Body of pancreas (tissue), 4 donors: ENCODE results near the gene WDR44. TPM values are rescaled to one million over a fixed set of nuclear protein-coding genes. Genes with fewer than 3 reads are reported as not detected.

Experiments used
- ATAC-seq: fragments of 150-250 bp; one replicate; pipeline ENCODE4 v1.9.1; 2016
- DNase-seq, 4 donors: peaks; one replicate each; pipeline ENCODE4 v3.0.0-alpha.2; 2019
- H3K27ac ChIP-seq, 4 donors: fragments of 200-600 bp; sonication (generic); 1 replicate in 3 of 4; 2 replicates in 1 of 4; pipeline versions ENCODE4 v1.5.1 to v1.6.1; 2016 to 2019; ENCODE audit warnings: mild to moderate bottlenecking in 1 of 4, mixed read lengths in 1 of 4, moderate library complexity in 1 of 4
- H3K27me3 ChIP-seq, 2 donors: fragments of 200-600 bp; sonication (generic); one replicate each; pipeline ENCODE4 v1.6.0; 2016; ENCODE audit warnings: mild to moderate bottlenecking in 1 of 2
- H3K36me3 ChIP-seq, 2 donors: fragments of 200-600 bp; sonication (generic); replicated peaks in 1 of 2; 2 replicates each; pipeline ENCODE4 v1.5.1; 2016; ENCODE audit warnings: low read depth in 2 of 2; ENCODE audit not compliant: insufficient read depth in 1 of 2
- H3K4me1 ChIP-seq: fragments of 200-600 bp; sonication (generic); one replicate; pipeline ENCODE4 v1.6.0; 2016
- H3K4me3 ChIP-seq, 2 donors: fragments of 200-600 bp; sonication (generic); 1 replicate in 1 of 2; 2 replicates in 1 of 2; pipeline ENCODE4 v1.5.1; 2016 to 2019
- H3K9me3 ChIP-seq, 3 donors: fragments of 200-600 bp; sonication (generic); 1 replicate in 2 of 3; 2 replicates in 1 of 3; pipeline ENCODE4 v1.5.1; 2016
- POLR2A ChIP-seq, 3 donors: fragments of 450-650 bp; IDR thresholded peaks; one replicate each; pipeline ENCODE4 v1.6.1; 2016; ENCODE audit warnings: antibody characterized with exemption in 3 of 3, mild to moderate bottlenecking in 2 of 3
- WGBS, 2 donors: methylation state at CpG; one replicate each; pipeline ENCODE4 v1.1.5; 2017; 5-methylcytosine and 5-hydroxymethylcytosine counted together
- intact Hi-C: fragments of 100-400 bp; cut with DNase I; formaldehyde crosslinking; loops from one replicate; pipeline ENCODE4 v1.15.1; 2023
- microRNA counts, 2 donors: library from miRNA; unstranded; fragments of <30 nt; microRNA quantifications; one replicate each; lab custom pipeline; 2017
- microRNA-seq, 2 donors: library from miRNA; unstranded; fragments of <30 nt; microRNA quantifications; one replicate each; pipeline ENCODE4, GENCODE V29; 2016; ENCODE audit warnings: borderline number of aligned reads in 2 of 2, borderline replicate concordance in 2 of 2
- small RNA-seq: library from RNA; depleted of rRNA; stranded (forward); fragments of <200 nt; gene quantifications from one replicate; pipeline ENCODE3, GENCODE V24; 2016
- total RNA-seq, 2 donors: library from RNA; depleted of rRNA; stranded (reverse); fragments of >200 nt; gene quantifications; one replicate each; pipeline ENCODE4 v1.1.0, GENCODE V29; 2016
- TF ChIP-seq, protein P1 (sequence below), 7 experiments: fragments of 450-650 bp in 4 of 7; fragments of 200-600 bp in 3 of 7; sonication (generic) in 3 of 7; IDR thresholded peaks; one replicate each; pipeline ENCODE4 v1.5.1; 2016 to 2019; ENCODE audit warnings: antibody characterized with exemption in 7 of 7

Gene WDR44
- total RNA-seq, 2 donors from 2014 or later: 9.9 to 10.1 TPM

DNA sequence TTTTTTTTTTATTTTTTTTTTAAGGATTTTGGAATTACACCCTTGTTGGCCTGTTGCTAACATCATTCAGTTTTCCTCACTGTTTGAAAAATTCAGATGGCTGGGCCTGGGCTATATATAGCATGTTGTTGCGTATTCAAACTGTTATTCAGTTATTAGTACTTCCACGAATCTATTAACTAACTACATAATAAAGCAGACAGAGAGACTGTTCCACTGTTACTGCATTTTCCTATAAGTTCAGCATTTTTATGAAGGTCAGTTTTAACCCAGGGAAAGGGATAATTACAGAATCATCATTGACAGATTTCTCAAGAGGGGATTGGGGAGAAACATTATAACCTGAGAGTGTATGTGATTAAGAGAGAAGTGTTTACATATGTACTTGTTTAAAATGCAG, 152.8 kb downstream of the WDR44 start:
- intact Hi-C loops: no loop called here
- peaks cover 8% of the 10 kb centered on the region for H3K4me1 ChIP-seq
- no peak overlapping the region for H3K27ac ChIP-seq
- no peak for DNase-seq
- H3K9me3 ChIP-seq: no peaks in the 10 kb centered on the region
- no peaks in the 10 kb centered on the region for H3K27me3 ChIP-seq
- H3K36me3 ChIP-seq: no peaks in the 10 kb centered on the region
- no peak overlapping the region for H3K4me3 ChIP-seq
- TF ChIP-seq POLR2A (IDR thresholded peaks at IDR 0.05): no peak
- TF ChIP-seq, protein P1, sequence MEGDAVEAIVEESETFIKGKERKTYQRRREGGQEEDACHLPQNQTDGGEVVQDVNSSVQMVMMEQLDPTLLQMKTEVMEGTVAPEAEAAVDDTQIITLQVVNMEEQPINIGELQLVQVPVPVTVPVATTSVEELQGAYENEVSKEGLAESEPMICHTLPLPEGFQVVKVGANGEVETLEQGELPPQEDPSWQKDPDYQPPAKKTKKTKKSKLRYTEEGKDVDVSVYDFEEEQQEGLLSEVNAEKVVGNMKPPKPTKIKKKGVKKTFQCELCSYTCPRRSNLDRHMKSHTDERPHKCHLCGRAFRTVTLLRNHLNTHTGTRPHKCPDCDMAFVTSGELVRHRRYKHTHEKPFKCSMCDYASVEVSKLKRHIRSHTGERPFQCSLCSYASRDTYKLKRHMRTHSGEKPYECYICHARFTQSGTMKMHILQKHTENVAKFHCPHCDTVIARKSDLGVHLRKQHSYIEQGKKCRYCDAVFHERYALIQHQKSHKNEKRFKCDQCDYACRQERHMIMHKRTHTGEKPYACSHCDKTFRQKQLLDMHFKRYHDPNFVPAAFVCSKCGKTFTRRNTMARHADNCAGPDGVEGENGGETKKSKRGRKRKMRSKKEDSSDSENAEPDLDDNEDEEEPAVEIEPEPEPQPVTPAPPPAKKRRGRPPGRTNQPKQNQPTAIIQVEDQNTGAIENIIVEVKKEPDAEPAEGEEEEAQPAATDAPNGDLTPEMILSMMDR (IDR thresholded peaks at IDR 0.05): no peak
- 68 to 76% methylated on average over 2 of the region's 2 CpGs for WGBS, 2 donors
- no peak for ATAC-seq

DNA sequence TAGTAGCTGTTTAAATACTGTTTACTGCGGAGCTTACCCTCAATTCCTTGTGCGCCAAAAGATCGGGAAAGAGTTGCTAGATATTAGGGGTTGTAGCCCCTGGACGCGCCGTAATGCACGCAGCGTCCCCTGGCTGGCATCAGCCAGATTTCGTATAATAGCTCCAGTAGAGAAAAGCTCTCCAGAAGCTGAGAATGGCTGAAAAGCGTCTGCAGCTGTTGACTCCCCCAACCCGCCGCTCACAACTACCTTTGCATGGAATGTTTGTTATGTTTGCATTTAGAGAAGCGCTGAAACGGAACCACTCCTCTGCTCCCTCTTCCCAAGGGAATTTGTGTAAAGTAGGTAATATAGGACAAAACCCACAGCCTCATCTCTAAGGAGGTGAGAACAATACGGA, 153.4 kb downstream of the WDR44 start:
- H3K4me3 ChIP-seq: no peak overlapping the region
- WGBS, 2 donors: 55 to 91% methylated on average over 5 to 15 of the region's 15 CpGs
- peaks cover 8% of the 10 kb centered on the region for H3K4me1 ChIP-seq
- ATAC-seq (no peak), DNase-seq (no peak)
- TF ChIP-seq, protein P1 (IDR thresholded peaks at IDR 0.05): no peak
- no peak for TF ChIP-seq POLR2A (IDR thresholded peaks at IDR 0.05)
- intact Hi-C loops: no loop called here
- no peaks in the 10 kb centered on the region for H3K27me3 ChIP-seq
- H3K36me3 ChIP-seq: no peaks in the 10 kb centered on the region
- H3K27ac ChIP-seq: no peak overlapping the region
- H3K9me3 ChIP-seq: no peaks in the 10 kb centered on the region

MicroRNA genes within 50 kb of the gene (microRNA counts, 767-probe panel; counts per million panel counts)
- microRNA hsa-miR-1277-3p (lab: Ali Mortazavi, UCI): 0 to 736 counts per million in 2 donors

Small RNA genes lying within 50 kb of the gene (microRNA-seq; reads per million reads assigned to microRNA genes)
- 3.1 to 4.2 reads per million in 2 donors for gene MIR1277

Small RNA genes lying within 50 kb of the gene (small RNA-seq; reads per million reads assigned to genes)
- gene MIR1277: not detected

Other genes with a start within 250 kb of the WDR44 start
- gene KLHL13, start 229.3 kb upstream of the WDR44 start, total RNA-seq: 1 to 10 TPM; 3.0 to 3.4 TPM
- gene DOCK11, start 149.7 kb downstream of the WDR44 start, total RNA-seq: 10 to 100 TPM in 1 of 2 donors, 1 to 10 TPM in 1; 4.9 to 15.8 TPM